ENCODE measurements around the gene HS3ST5. TPM values are rescaled to one million over a fixed set of nuclear protein-coding genes. Genes with fewer than 3 reads are reported as not detected.

HS3ST5 gene
- total RNA-seq, 1 experiment from 2014 or later, result 0.29 TPM

DNA sequence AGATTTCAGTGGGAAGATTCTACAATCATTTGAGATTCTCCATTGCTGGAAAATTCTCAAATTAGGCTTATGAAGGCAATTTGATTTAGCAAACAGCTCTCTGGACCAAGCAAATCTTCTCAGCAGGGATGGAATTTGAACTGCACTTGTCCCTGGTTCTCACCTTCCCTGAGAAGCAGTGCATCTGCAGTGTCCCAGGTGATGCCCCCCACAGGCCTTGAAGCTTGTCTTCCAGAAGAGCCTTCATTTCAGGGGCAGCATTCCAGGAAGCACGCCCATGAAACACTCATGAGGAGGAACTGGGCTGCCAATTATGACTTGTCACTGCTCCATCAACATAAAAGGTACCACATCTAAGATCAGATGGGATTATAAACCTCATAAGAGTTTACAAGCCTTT lies 289.0 kb downstream of the HS3ST5 start:
- intact Hi-C loops (cut with micrococcal nuclease; ENCODE audit: unreplicated experiment), result no loop called here

DNA sequence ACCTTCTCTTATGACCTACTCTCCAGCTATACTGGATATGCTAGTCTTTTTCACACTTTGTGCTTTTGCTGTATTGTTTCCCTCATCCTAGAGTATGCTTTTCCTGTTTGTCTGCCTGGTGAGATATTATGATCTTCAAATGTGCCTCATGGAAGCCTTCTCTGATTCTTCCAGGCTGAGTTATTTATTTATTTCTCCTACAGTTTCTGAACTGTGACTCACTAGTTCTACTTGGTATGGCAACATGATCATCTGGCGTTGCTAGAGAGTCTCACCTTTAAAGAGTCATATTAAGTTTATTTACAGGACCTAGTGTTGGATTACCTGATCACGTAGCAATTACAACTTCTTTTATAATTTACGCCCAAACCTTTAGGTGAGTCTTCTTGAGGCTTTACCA lies 290.7 kb downstream of the HS3ST5 start:
- TF ChIP-seq, protein P1, sequence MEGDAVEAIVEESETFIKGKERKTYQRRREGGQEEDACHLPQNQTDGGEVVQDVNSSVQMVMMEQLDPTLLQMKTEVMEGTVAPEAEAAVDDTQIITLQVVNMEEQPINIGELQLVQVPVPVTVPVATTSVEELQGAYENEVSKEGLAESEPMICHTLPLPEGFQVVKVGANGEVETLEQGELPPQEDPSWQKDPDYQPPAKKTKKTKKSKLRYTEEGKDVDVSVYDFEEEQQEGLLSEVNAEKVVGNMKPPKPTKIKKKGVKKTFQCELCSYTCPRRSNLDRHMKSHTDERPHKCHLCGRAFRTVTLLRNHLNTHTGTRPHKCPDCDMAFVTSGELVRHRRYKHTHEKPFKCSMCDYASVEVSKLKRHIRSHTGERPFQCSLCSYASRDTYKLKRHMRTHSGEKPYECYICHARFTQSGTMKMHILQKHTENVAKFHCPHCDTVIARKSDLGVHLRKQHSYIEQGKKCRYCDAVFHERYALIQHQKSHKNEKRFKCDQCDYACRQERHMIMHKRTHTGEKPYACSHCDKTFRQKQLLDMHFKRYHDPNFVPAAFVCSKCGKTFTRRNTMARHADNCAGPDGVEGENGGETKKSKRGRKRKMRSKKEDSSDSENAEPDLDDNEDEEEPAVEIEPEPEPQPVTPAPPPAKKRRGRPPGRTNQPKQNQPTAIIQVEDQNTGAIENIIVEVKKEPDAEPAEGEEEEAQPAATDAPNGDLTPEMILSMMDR (IDR thresholded peaks at IDR 0.05; ENCODE audit: insufficient read depth in 1 of 2, low read depth in 1 of 2, low read length in 1 of 2, severe bottlenecking in 1 of 2, unreplicated experiment in 1 of 2), result no peak
- BruUV-seq (replicated peaks), result no TSS peak
- H3K9me3 Mint-ChIP-seq (ENCODE audit: unreplicated experiment), result peaks cover 9% of the 10 kb centered on the region
- H3K36me3 Mint-ChIP-seq (ENCODE audit: insufficient read depth, unreplicated experiment), result peaks cover 14% of the 10 kb centered on the region
- no peak for DNase-seq
- H3K4me1 ChIP-seq, result peaks cover 14% of the 10 kb centered on the region
- H3K27ac Mint-ChIP-seq (ENCODE audit: unreplicated experiment), result no peak overlapping the region
- H3K27me3 ChIP-seq (replicated peaks; ENCODE audit: control insufficient read depth, insufficient read depth, low read length), result no peaks in the 10 kb centered on the region
- H3K4me3 ChIP-seq (ENCODE audit: low read depth, low read length), result no peak overlapping the region
- H3K9me3 ChIP-seq, result no peaks in the 10 kb centered on the region
- peaks cover 20% of the 10 kb centered on the region for H3K4me1 Mint-ChIP-seq (ENCODE audit: low read depth, unreplicated experiment)
- intact Hi-C loops (cut with micrococcal nuclease; ENCODE audit: unreplicated experiment), result no loop called here
- no peaks in the 10 kb centered on the region for H3K36me3 ChIP-seq (ENCODE audit: control insufficient read depth, insufficient read depth, low read length)
- no peak overlapping the region for H3K4me3 Mint-ChIP-seq (ENCODE audit: unreplicated experiment)
- ChIA-PET POLR2A (no interaction called here), CTCF (interaction anchor here (0.7 kb wide), 1 partner anchor 71 kb away, joined by 5 read pairs; no protein-coding TSS in a partner anchor)
- H3K27me3 Mint-ChIP-seq (ENCODE audit: insufficient read depth, unreplicated experiment), result no peaks in the 10 kb centered on the region

More for the DNA sequence above, 289.0 kb downstream of the HS3ST5 start:
- no peak for DNase-seq
- no peak overlapping the region for H3K27ac Mint-ChIP-seq (ENCODE audit: unreplicated experiment)
- no peaks in the 10 kb centered on the region for H3K9me3 ChIP-seq
- peaks cover 2% of the 10 kb centered on the region for H3K9me3 Mint-ChIP-seq (ENCODE audit: unreplicated experiment)
- peaks cover 8% of the 10 kb centered on the region for H3K36me3 Mint-ChIP-seq (ENCODE audit: insufficient read depth, unreplicated experiment)
- no peaks in the 10 kb centered on the region for H3K27me3 Mint-ChIP-seq (ENCODE audit: insufficient read depth, unreplicated experiment)
- peaks cover 20% of the 10 kb centered on the region for H3K4me1 Mint-ChIP-seq (ENCODE audit: low read depth, unreplicated experiment)
- TF ChIP-seq, protein P1 (IDR thresholded peaks at IDR 0.05; ENCODE audit: insufficient read depth in 1 of 2, low read depth in 1 of 2, low read length in 1 of 2, severe bottlenecking in 1 of 2, unreplicated experiment in 1 of 2), result no peak
- H3K27me3 ChIP-seq (replicated peaks; ENCODE audit: control insufficient read depth, insufficient read depth, low read length), result no peaks in the 10 kb centered on the region
- H3K4me3 ChIP-seq (ENCODE audit: low read depth, low read length), result no peak overlapping the region
- ChIA-PET CTCF (no interaction called here), POLR2A (no interaction called here)
- H3K4me3 Mint-ChIP-seq (ENCODE audit: unreplicated experiment), result no peak overlapping the region
- BruUV-seq (replicated peaks), result no TSS peak
- H3K4me1 ChIP-seq, result peaks cover 14% of the 10 kb centered on the region
- no peaks in the 10 kb centered on the region for H3K36me3 ChIP-seq (ENCODE audit: control insufficient read depth, insufficient read depth, low read length)

DNA sequence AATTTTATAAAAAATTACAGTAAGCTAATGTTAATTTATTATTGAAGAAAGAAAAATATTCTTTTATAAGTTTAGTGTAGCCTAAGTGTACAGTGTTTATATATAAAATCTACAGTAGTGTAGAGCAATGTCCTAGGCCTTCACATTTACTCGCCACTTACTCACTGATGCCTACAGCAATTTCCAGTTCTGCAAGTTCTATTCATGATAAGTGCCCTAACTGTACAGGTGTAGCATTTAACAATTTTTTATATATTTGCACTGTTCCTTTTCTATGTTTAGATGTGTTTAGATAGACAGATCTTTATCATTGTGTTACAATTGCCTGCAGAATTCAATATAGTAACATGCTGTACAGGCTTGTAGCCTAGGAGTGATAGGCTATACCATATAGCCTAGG lies 291.8 kb downstream of the HS3ST5 start:
- intact Hi-C loops (cut with micrococcal nuclease; ENCODE audit: unreplicated experiment), result no loop called here
- H3K27ac Mint-ChIP-seq (ENCODE audit: unreplicated experiment), result no peak overlapping the region
- POLR2A ChIA-PET, result no interaction called here
- no peak for DNase-seq
- no peaks in the 10 kb centered on the region for H3K27me3 Mint-ChIP-seq (ENCODE audit: insufficient read depth, unreplicated experiment)
- H3K9me3 Mint-ChIP-seq (ENCODE audit: unreplicated experiment), result peaks cover 9% of the 10 kb centered on the region
- H3K4me1 ChIP-seq, result peaks cover 14% of the 10 kb centered on the region
- H3K36me3 Mint-ChIP-seq (ENCODE audit: insufficient read depth, unreplicated experiment), result peaks cover 14% of the 10 kb centered on the region
- no peak overlapping the region for H3K4me3 ChIP-seq (ENCODE audit: low read depth, low read length)
- CTCF ChIA-PET, result no interaction called here
- no peak overlapping the region for H3K4me3 Mint-ChIP-seq (ENCODE audit: unreplicated experiment)
- TF ChIP-seq, protein P1 (IDR thresholded peaks at IDR 0.05; ENCODE audit: insufficient read depth in 1 of 2, low read depth in 1 of 2, low read length in 1 of 2, severe bottlenecking in 1 of 2, unreplicated experiment in 1 of 2), result no peak
- no peaks in the 10 kb centered on the region for H3K27me3 ChIP-seq (replicated peaks; ENCODE audit: control insufficient read depth, insufficient read depth, low read length)
- H3K4me1 Mint-ChIP-seq (ENCODE audit: low read depth, unreplicated experiment), result peaks cover 20% of the 10 kb centered on the region
- no peaks in the 10 kb centered on the region for H3K36me3 ChIP-seq (ENCODE audit: control insufficient read depth, insufficient read depth, low read length)
- no TSS peak for BruUV-seq (replicated peaks)
- peaks cover 3% of the 10 kb centered on the region; the same call in 1 of the 2 replicates for H3K9me3 ChIP-seq
